ENCODE measurements around the gene CDC45.

GRCh38 chr22:19438298-19438697 lies 41.4 kb upstream of the CDC45 start:
- TF ChIP-seq CTCF (IDR thresholded peaks at IDR 0.05 in 4 of 5, conservative IDR thresholded peaks at IDR 0.05 in 1 of 5) (no peak), POLR2A (IDR thresholded peaks at IDR 0.05) (peak in 1 of 2 donors; percentile 7)
